Stimulated activated naive CD4-positive, alpha-beta T cell (primary cell): ENCODE measurements around the gene F11R.
"Not testable (repeated sequence)": the region's sequence is repeated elsewhere in the genome, so short reads cannot be mapped to it uniquely, and the experiment has no call there.

Experiments used
- DNase-seq, 6 experiments: peaks; one replicate each; lab custom pipeline; 2025; lab: John Stamatoyannopoulos, UW

Gene F11R

GRCh38 chr1:160971618-160972056 is 49.3 kb downstream of the F11R start:
- no peak for DNase-seq

- DNase-seq, result no peak
Measured at GRCh38 chr1:160963521-160963920, 57.4 kb downstream of the F11R start.

GRCh38 chr1:160961419-160961818 is 59.5 kb downstream of the F11R start:
- DNase-seq, result no peak

GRCh38 chr1:160956966-160957365 is 64.0 kb downstream of the F11R start:
- DNase-seq, result no peak

- DNase-seq, result peak in 4 of 6 experiments; percentile 2 to 56 (median 30)
Measured at GRCh38 chr1:160954158-160955104, 66.5 kb downstream of the F11R start, which contains the start of gene ITLN2. ITLN2 (minus strand) TSS chr1:160954809; CDS start chr1:160954741, 68 bp downstream.

- no peak for DNase-seq
Measured at GRCh38 chr1:160953030-160953429, 67.9 kb downstream of the F11R start.

GRCh38 chr1:160952129-160952510 is 68.8 kb downstream of the F11R start:
- no peak for DNase-seq

GRCh38 chr1:160951443-160952128 is 69.4 kb downstream of the F11R start:
- DNase-seq, result peak; percentile 39 to 79 (median 56)

GRCh38 chr1:160950657-160951056 is 70.3 kb downstream of the F11R start:
- no peak for DNase-seq

- no peak for DNase-seq
Measured at GRCh38 chr1:160949881-160950280, 71.1 kb downstream of the F11R start.

- DNase-seq, result not testable (repeated sequence)
Measured at GRCh38 chr1:160949216-160949880, 71.6 kb downstream of the F11R start.

- DNase-seq, result not testable (repeated sequence)
Measured at GRCh38 chr1:160947174-160947759, 73.7 kb downstream of the F11R start.

GRCh38 chr1:160945881-160946280 is 75.1 kb downstream of the F11R start:
- DNase-seq, result not testable (repeated sequence)
